ENCODE results near the gene RGMA.

DNA sequence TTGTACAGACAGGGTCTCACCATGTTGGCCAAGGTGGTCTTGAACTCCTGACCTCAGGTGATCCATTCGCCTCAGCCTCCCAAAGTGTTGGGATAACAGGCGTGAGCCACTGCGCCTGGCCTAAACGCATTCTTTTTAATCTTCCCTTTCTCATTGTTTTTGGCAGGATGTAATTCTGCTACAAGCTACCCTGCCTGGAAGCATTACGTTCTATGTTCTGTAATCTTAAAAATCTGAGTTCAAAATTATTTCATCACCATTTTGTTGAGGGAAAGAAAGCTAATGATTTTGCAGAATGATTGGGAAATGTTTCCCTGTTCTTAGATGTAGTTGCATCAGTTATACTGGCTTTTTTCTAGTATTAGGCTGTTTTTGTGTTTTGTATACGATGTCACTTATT is 71.5 kb downstream of the RGMA start:
- TF ChIP-seq, protein P1, sequence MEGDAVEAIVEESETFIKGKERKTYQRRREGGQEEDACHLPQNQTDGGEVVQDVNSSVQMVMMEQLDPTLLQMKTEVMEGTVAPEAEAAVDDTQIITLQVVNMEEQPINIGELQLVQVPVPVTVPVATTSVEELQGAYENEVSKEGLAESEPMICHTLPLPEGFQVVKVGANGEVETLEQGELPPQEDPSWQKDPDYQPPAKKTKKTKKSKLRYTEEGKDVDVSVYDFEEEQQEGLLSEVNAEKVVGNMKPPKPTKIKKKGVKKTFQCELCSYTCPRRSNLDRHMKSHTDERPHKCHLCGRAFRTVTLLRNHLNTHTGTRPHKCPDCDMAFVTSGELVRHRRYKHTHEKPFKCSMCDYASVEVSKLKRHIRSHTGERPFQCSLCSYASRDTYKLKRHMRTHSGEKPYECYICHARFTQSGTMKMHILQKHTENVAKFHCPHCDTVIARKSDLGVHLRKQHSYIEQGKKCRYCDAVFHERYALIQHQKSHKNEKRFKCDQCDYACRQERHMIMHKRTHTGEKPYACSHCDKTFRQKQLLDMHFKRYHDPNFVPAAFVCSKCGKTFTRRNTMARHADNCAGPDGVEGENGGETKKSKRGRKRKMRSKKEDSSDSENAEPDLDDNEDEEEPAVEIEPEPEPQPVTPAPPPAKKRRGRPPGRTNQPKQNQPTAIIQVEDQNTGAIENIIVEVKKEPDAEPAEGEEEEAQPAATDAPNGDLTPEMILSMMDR (conservative IDR thresholded peaks at IDR 0.05): no peak
- TF ChIP-seq ZFX (IDR thresholded peaks at IDR 0.05): no peak

Measured in C4-2B (cell line).